Hepatocyte (in vitro differentiated cells): ENCODE data around the gene POU6F2. TPM values are rescaled to one million over a fixed set of nuclear protein-coding genes. Genes with fewer than 3 reads are reported as not detected.
"Not testable (repeated sequence)": the region's sequence is repeated elsewhere in the genome, so short reads cannot be mapped to it uniquely, and the experiment has no call there.

Experiments
- DNase-seq: peaks from one replicate; pipeline ENCODE4 v3.0.0-alpha.2; 2016; ENCODE audit warnings: low spot score
- H2AFZ ChIP-seq: fragments of 200-600 bp; sonication (generic); 2 replicates; pipeline ENCODE4 v1.6.0; 2016; ENCODE audit warnings: antibody characterized with exemption, mild to moderate bottlenecking
- H3K27ac ChIP-seq: fragments of 200-600 bp; sonication (generic); 2 replicates; pipeline ENCODE4 v1.5.1; 2016; ENCODE audit warnings: mild to moderate bottlenecking
- H3K27me3 ChIP-seq: fragments of 200-600 bp; sonication (generic); 2 replicates; pipeline ENCODE4 v1.6.1; 2016
- H3K36me3 ChIP-seq: fragments of 200-600 bp; sonication (generic); replicated peaks from 2 replicates; pipeline ENCODE4 v1.5.1; 2016; ENCODE audit warnings: low read depth; ENCODE audit not compliant: insufficient read depth
- H3K4me1 ChIP-seq: fragments of 200-600 bp; sonication (generic); 2 replicates; pipeline ENCODE4 v1.5.1; 2016; ENCODE audit warnings: mild to moderate bottlenecking, moderate library complexity; ENCODE audit not compliant: insufficient read depth
- H3K4me2 ChIP-seq: fragments of 200-600 bp; sonication (generic); 2 replicates; pipeline ENCODE4 v1.6.0; 2016
- H3K4me3 ChIP-seq: fragments of 200-600 bp; sonication (generic); 2 replicates; pipeline ENCODE4 v1.5.1; 2016; ENCODE audit warnings: mild to moderate bottlenecking
- H3K79me2 ChIP-seq: fragments of 200-600 bp; sonication (generic); 2 replicates; pipeline ENCODE4 v1.6.0; 2017; ENCODE audit warnings: mild to moderate bottlenecking
- H3K9me2 ChIP-seq: fragments of 200-600 bp; sonication (generic); replicated peaks from 2 replicates; pipeline ENCODE4 v1.6.0; 2017; ENCODE audit warnings: mild to moderate bottlenecking; ENCODE audit not compliant: insufficient read depth
- H3K9me3 ChIP-seq: fragments of 200-600 bp; sonication (generic); 2 replicates; pipeline ENCODE4 v1.5.1; 2016; ENCODE audit warnings: low read depth, mild to moderate bottlenecking
- H4K20me1 ChIP-seq: fragments of 200-600 bp; sonication (generic); 2 replicates; pipeline ENCODE4 v1.6.0; 2016; ENCODE audit warnings: mild to moderate bottlenecking; ENCODE audit not compliant: insufficient read depth, poor library complexity, severe bottlenecking
- EZH2 ChIP-seq: fragments of 200-600 bp; sonication (generic); IDR thresholded peaks from 2 replicates; pipeline ENCODE4 v1.6.1; 2016; ENCODE audit warnings: antibody characterized with exemption, mild to moderate bottlenecking, borderline replicate concordance
- EZH2phosphoT487 ChIP-seq: fragments of 200-600 bp; sonication (generic); IDR thresholded peaks from one replicate; pipeline ENCODE4 v1.6.1; 2018; ENCODE audit warnings: antibody characterized with exemption, mild to moderate bottlenecking, low read depth, moderate library complexity; ENCODE audit not compliant: unreplicated experiment, severe bottlenecking
- WGBS: methylation state at CpG from one replicate; pipeline ENCODE4 v1.1.6; 2016; ENCODE audit warnings: low lambda C conversion rate; ENCODE audit errors: missing lambda C conversion rate; 5-methylcytosine and 5-hydroxymethylcytosine counted together
- polyA plus RNA-seq: library from polyadenylated mRNA; unstranded; fragments of >200 nt; fragmentation: Nextera tagmentation; extraction: Ambion mirVana; gene quantifications from 2 replicates; pipeline ENCODE4 v1.2.1, GENCODE V29; 2016
- total RNA-seq: library from RNA; depleted of rRNA; stranded (reverse); fragments of >200 nt; gene quantifications from 2 replicates; pipeline ENCODE4 v1.2.3, GENCODE V29; 2014
- TF ChIP-seq, protein P1 (sequence below): fragments of 200-600 bp; sonication (generic); IDR thresholded peaks from 2 replicates; pipeline ENCODE4 v1.5.1; 2016; ENCODE audit warnings: antibody characterized with exemption, mild to moderate bottlenecking; ENCODE audit not compliant: poor library complexity

Gene POU6F2
- total and polyA plus RNA-seq, 2 experiments from 2014 or later: 0.67 to 1.4 TPM

DNA sequence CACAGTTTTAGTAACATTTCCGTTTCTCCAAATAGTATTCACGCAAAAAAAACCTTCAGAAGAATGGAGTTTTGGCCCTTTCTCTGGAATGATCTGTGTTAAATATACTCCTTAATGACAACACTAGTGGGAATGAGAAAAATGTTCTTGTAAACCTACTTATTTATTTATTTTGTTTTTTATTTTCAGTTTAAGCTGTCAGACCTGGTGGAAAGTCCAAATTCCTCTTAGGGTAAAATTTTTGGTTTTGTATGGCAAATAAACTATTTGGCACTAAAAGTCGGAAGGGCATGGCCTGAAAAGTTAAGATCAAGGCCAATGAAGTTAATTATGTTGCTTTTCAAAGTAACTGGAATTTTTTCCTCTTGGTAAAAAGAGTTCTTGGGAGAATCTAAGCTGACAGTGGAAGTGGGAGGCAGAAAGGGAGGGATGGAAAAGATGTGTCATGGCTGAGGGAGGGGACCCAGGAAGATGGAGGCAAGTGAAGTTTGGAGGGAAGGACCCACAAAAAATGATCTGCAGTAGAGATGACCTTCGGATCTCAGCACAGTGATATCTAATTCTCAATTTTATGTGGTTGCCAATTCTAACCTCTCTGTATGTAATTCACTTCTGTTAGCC, 35.2 kb upstream of the POU6F2 start:
- 90% methylated on average over 4 of the region's 4 CpGs for WGBS
- no peak for DNase-seq
- Histone ChIP-seq H3K79me2 (no peaks in the 10 kb centered on the region), H3K27ac (no peak overlapping the region), H3K4me3 (no peak overlapping the region), H2AFZ (no peak overlapping the region), H3K27me3 (no peaks in the 10 kb centered on the region), H3K4me1 (no peaks in the 10 kb centered on the region), H3K9me2 (no peaks in the 10 kb centered on the region), H4K20me1 (no peaks in the 10 kb centered on the region), H3K9me3 (no peaks in the 10 kb centered on the region), H3K4me2 (no peak overlapping the region), H3K36me3 (no peaks in the 10 kb centered on the region)
- TF ChIP-seq, protein P1, sequence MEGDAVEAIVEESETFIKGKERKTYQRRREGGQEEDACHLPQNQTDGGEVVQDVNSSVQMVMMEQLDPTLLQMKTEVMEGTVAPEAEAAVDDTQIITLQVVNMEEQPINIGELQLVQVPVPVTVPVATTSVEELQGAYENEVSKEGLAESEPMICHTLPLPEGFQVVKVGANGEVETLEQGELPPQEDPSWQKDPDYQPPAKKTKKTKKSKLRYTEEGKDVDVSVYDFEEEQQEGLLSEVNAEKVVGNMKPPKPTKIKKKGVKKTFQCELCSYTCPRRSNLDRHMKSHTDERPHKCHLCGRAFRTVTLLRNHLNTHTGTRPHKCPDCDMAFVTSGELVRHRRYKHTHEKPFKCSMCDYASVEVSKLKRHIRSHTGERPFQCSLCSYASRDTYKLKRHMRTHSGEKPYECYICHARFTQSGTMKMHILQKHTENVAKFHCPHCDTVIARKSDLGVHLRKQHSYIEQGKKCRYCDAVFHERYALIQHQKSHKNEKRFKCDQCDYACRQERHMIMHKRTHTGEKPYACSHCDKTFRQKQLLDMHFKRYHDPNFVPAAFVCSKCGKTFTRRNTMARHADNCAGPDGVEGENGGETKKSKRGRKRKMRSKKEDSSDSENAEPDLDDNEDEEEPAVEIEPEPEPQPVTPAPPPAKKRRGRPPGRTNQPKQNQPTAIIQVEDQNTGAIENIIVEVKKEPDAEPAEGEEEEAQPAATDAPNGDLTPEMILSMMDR: no peak
- TF ChIP-seq EZH2: no peak

DNA sequence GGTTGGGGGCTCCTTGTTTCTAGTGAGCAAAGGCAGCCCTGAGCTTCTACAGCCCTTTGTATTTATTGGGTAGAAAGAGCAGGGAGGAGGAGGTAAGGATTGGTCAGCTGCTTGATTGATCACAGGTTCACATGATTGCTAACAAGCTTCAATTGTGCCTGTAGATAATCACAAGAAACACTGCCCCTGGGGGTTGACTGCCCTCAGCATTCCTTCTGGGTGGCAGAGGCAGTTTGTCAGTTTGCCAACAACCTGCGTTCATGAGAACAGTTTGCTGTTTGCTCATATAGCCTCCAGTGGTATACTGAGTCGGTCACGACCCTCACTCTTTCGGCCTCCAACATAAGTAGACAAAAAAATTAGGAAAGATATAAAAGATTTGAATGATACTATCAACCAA, 30.2 kb upstream of the POU6F2 start:
- H3K27me3 ChIP-seq, H3K9me2 ChIP-seq, H4K20me1 ChIP-seq, H3K4me3 ChIP-seq, H3K36me3 ChIP-seq, H3K4me1 ChIP-seq, H3K9me3 ChIP-seq, H2AFZ ChIP-seq, H3K4me2 ChIP-seq, DNase-seq, H3K79me2 ChIP-seq, H3K27ac ChIP-seq: not testable (repeated sequence)
- WGBS: 95% methylated on average over 4 of the region's 4 CpGs

DNA sequence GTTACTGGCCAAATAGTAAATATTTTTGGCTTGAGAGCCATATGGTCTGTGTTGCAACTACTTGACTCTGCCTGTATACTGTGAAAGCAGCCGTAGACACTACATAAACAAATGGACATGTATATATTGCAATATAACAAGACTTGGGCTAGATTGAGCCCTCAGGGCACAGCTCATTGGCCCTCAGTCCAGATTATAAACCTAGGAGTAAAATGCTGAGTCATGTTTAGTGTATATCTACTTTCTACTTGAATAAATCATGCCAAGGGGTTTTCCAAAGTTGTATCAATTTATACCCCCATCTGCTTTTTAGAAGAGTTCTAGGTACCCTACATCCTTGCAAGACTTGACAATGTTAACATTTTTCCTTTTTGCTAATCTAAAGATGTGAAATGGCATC, 27.4 kb upstream of the POU6F2 start:
- WGBS: 76% methylated on average over 1 of the region's 1 CpG
- Histone ChIP-seq H3K9me2 (no peaks in the 10 kb centered on the region), H3K27ac (no peak overlapping the region), H3K27me3 (no peaks in the 10 kb centered on the region), H3K36me3 (no peaks in the 10 kb centered on the region), H4K20me1 (no peaks in the 10 kb centered on the region), H3K4me1 (no peaks in the 10 kb centered on the region), H3K4me3 (no peak overlapping the region), H2AFZ (no peak overlapping the region), H3K4me2 (no peak overlapping the region), H3K79me2 (no peaks in the 10 kb centered on the region), H3K9me3 (no peaks in the 10 kb centered on the region)
- DNase-seq: no peak
- no peak for TF ChIP-seq EZH2
- TF ChIP-seq EZH2phosphoT487: no peak

DNA sequence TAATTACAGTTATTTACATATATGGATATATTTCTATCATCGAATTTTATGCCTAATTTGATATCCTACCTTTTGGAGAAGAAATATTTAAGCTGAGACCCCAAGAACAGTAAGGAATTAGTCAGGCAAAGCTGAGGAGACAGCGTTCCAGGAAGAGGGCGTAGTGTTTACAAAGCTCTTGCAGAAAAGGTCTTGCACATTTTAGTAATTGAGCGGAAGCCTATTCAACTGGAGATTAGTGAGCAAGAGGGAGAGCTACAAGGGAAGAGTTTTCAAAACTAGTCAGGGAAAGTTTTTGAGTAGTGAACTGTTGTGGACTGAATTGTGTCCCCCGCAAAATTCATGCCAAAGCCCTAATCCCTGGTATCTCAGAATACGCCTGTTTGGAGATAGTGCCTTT, 26.5 kb upstream of the POU6F2 start:
- Histone ChIP-seq H3K27ac (no peak overlapping the region), H3K36me3 (no peaks in the 10 kb centered on the region), H3K4me1 (no peaks in the 10 kb centered on the region), H3K4me2 (no peak overlapping the region), H2AFZ (no peak overlapping the region), H3K9me2 (no peaks in the 10 kb centered on the region), H4K20me1 (no peaks in the 10 kb centered on the region), H3K9me3 (no peaks in the 10 kb centered on the region), H3K4me3 (no peak overlapping the region), H3K79me2 (no peaks in the 10 kb centered on the region), H3K27me3 (no peaks in the 10 kb centered on the region)
- no peak for DNase-seq
- TF ChIP-seq EZH2: no peak
- TF ChIP-seq, protein P1: no peak
- no peak for TF ChIP-seq EZH2phosphoT487
- 75% methylated on average over 6 of the region's 6 CpGs for WGBS
